ENCODE data around the gene ADH4. TPM values are rescaled to one million over a fixed set of nuclear protein-coding genes. Genes with fewer than 3 reads are reported as not detected.
"Not testable (repeated sequence)": the region's sequence is repeated elsewhere in the genome, so short reads cannot be mapped to it uniquely, and the experiment has no call there.

ADH4 gene
- total RNA-seq, 1 donor from 2014 or later: not detected

- DNase-seq (ENCODE audit: low read depth in 2 of 2): not testable (repeated sequence)
These were observed 63.2 kb downstream of the ADH4 start for GRCh38 chr4:99080869-99081268.

DNA sequence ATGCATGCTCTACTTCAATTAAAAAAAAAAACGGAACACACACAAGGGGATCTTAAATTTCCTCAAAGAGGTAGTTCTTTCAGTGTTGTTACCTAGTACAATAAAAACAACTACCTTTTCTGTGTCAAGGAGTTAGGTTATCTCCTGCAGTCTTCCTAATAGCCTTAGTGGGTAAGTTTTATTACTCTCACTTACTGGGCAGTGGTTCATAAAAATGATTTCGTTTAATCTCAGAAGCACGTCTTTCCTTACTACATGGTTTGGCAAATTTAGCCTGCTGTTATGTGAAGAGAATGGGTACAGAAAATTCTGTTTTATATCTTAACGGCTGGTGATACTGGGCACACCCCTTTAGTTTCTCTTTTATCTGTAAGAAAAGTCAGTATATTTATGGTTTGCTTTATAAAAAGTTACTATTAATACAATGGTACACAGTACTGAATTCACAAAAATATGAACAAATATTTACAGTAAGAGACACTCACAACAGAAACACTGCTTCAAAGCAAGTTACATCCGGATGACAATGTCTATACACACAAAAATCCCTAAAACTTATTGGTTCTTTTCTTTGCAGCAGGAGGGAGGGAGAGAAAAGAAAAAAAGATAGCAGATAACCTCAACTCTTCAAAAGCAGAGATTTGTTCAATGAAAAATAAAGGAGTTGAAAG lies 64.3 kb downstream of the ADH4 start:
- DNase-seq (ENCODE audit: low read depth in 2 of 2): no peak

- DNase-seq (ENCODE audit: low read depth in 2 of 2): no peak
These were observed 65.0 kb downstream of the ADH4 start for GRCh38 chr4:99078931-99079624.

DNA sequence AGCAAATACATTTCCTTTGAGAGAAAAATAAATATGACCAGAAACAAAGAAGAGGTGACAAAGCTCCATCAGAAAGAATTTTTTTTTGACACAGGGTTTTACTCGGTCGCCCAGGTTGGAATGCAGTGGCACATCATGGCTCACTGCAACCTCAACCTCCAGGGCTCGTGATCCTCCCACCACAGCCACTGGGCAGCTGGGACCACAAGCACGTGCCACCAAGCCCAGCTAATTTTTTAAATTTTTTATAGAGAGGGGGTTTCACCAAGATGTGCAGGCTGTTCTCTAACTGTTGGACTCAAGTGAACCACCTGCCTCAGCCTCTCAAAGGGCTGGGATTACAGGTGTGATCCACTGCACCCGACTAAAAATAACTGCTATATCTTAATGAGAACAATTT lies 65.8 kb downstream of the ADH4 start:
- no peak for DNase-seq (ENCODE audit: low read depth in 2 of 2)

DNA sequence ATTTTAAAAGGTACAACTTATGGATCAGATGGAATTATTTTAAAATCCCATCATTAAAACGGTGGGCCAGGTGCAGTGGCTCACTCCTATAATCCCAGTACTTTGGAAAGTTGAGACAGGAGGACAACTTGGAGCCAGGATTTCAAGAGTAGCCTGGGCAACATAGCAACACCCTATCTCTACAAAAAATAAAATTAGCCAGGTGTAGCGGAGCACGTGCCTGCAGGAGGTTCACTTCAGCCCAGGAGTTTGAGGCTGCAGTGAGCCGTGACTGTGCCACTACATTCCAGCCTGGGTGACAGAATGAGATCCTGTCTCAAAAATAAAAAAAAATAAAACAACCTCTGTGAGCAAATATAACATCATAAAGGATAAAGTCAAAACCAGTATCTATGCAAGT lies 66.9 kb downstream of the ADH4 start:
- no peak for DNase-seq (ENCODE audit: low read depth in 2 of 2)

DNA sequence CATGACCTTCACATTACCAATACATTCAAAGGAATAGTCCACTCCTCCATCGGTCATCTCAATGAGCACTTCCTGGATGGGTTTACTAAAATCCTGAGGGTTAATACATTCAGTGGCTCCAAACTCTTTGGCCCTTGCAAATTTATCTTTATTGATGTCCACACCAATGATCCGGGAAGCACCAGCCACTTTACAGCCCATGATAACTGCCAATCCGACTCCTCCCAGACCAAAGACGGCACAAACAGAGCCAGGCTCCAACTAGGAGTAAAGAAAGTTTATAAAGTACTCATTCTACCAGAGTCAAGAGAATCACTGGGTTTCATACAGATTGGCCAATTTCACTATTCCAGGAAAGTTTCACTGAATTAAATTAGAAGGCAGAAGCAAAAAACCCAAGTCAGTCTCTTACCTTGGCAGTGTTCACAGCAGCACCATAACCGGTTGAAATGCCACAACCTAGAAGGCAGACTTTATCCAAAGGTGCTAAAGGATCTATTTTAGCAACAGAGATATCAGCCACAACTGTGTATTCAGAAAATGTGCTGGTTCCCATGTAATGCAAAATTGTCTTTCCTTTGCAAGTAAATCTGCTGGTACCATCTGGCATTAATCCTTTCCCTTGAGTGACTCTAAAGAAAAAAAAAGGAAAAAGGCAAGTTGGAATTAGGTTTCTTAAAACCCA lies 67.7 kb downstream of the ADH4 start:
- DNase-seq (ENCODE audit: low read depth in 2 of 2): no peak

DNA sequence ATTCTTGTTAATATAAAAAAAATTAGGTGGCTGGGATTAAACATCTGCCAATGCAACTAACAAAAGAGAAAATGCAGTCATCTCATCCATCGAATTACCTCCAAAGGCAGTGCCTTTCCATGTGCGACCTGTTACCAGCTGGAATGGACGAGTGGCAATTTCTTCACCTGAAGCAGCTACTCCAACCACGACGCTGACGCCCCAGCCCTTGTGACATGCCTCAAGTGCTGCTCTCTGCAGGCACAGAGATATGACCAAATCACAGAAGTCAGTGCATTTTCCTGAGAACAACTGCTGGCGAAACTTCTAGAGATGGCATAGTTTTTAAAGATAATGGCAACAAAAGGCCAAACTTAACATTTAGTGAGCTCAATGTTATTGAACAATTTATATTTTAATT lies 69.3 kb downstream of the ADH4 start:
- no peak for DNase-seq (ENCODE audit: low read depth in 2 of 2)

Other genes starting within 250 kb of the ADH4 start
- 109 and 123 TPM in 2 replicates for gene EIF4E, start 215.2 kb downstream of the ADH4 start, total RNA-seq
- gene METAP1, start 148.6 kb downstream of the ADH4 start, total RNA-seq: 17.3 and 17.9 TPM in 2 replicates
- gene ADH5, start 55.5 kb downstream of the ADH4 start, total RNA-seq: 36.7 and 50.3 TPM in 2 replicates
- not detected in 2 replicates for gene ADH6, start 74.9 kb upstream of the ADH4 start, total RNA-seq
- gene ADH1A, start 146.7 kb upstream of the ADH4 start, total RNA-seq: not detected in 2 replicates
- gene ADH1B, start 177.1 kb upstream of the ADH4 start, total RNA-seq: under 0.01 TPM in 2 replicates
- not detected in 2 replicates for gene ADH1C, start 208.4 kb upstream of the ADH4 start, total RNA-seq